Left cardiac atrium (tissue), 4 donors: Measurements from ENCODE around the gene ADTRP. TPM values are rescaled to one million over a fixed set of nuclear protein-coding genes. Genes with fewer than 3 reads are reported as not detected.

Source experiments
- ATAC-seq, 2 donors: fragments of 200-7000 bp; cut with Tn5 transposase; one replicate each; pipeline ENCODE4 v1.9.1; 2020; ENCODE audit warnings: mild to moderate bottlenecking in 2 of 2, moderate library complexity in 2 of 2
- DNase-seq: peaks from one replicate; pipeline ENCODE4 v3.0.0-alpha.2; 2020
- intact Hi-C, 2 donors: fragments of 100-400 bp; cut with DNase I; formaldehyde crosslinking; loops; one replicate each; pipeline versions ENCODE4 v1.14.1 to v1.15.1; 2022 to 2023
- total RNA-seq, 2 donors: library from RNA; stranded (reverse); fragmentation: NEBNext Ultra II Directional; extraction: Animal tissue kit (Norgen Biotek cat#: 25700); gene quantifications; one replicate each; pipeline ENCODE4 v1.2.1, GENCODE V29; 2021
- donor health status: DM: no; HTN: yes; CAD: no.
- donor health status: DM: no; HTN: yes; CAD: no; lungs with severe emphysema.
- donor health status: DM: yes; HTN: yes; CAD: no.
- donor health status: Dilated cardiomyopathy.

Gene ADTRP
- total RNA-seq, 2 donors from 2014 or later: 0.18 to 0.21 TPM

- ATAC-seq: peak in 1 of 2 donors; percentile 6
- intact Hi-C loops: no loop called here
Observed at GRCh38 chr6:11763460-11764249, 14.9 kb downstream of the ADTRP start.

GRCh38 chr6:11762794-11763459, 15.7 kb downstream of the ADTRP start:
- DNase-seq: no peak
- peak; percentile 26 to 36 for ATAC-seq
- intact Hi-C loops: no loop called here

More at GRCh38 chr6:11763460-11764249, 14.9 kb downstream of the ADTRP start:
- no peak for DNase-seq

- no peak for DNase-seq
- intact Hi-C loops: no loop called here
- no peak for ATAC-seq
Observed at GRCh38 chr6:11761744-11762620, 16.6 kb downstream of the ADTRP start.

- DNase-seq (no peak), ATAC-seq (peak in 1 of 2 donors; percentile 13)
- intact Hi-C loops: no loop called here
Observed at GRCh38 chr6:11760015-11760473, 18.6 kb downstream of the ADTRP start.

GRCh38 chr6:11758878-11759277, 19.7 kb downstream of the ADTRP start:
- DNase-seq (no peak), ATAC-seq (no peak)
- intact Hi-C loops: no loop called here

GRCh38 chr6:11756726-11757125, 21.9 kb downstream of the ADTRP start:
- no peak for ATAC-seq
- intact Hi-C loops: no loop called here
- DNase-seq: no peak

- intact Hi-C loops: no loop called here
- no peak for DNase-seq
- ATAC-seq: no peak
Observed at GRCh38 chr6:11756292-11756691, 22.3 kb downstream of the ADTRP start.

GRCh38 chr6:11755725-11756124, 22.9 kb downstream of the ADTRP start:
- no peak for ATAC-seq
- intact Hi-C loops: no loop called here
- DNase-seq: no peak

- ATAC-seq: peak; percentile 54 to 68
- intact Hi-C loops: no loop called here
- DNase-seq: no peak
Observed at GRCh38 chr6:11754625-11755271, 23.9 kb downstream of the ADTRP start.

- ATAC-seq (no peak), DNase-seq (no peak)
- intact Hi-C loops: no loop called here
Observed at GRCh38 chr6:11753798-11754197, 24.8 kb downstream of the ADTRP start.

- intact Hi-C loops: no loop called here
- DNase-seq (no peak), ATAC-seq (no peak)
Observed at GRCh38 chr6:11752360-11752759, 26.2 kb downstream of the ADTRP start.

GRCh38 chr6:11750682-11751081, 27.9 kb downstream of the ADTRP start:
- intact Hi-C loops: no loop called here
- ATAC-seq (no peak), DNase-seq (no peak)

- intact Hi-C loops: no loop called here
- ATAC-seq (no peak), DNase-seq (no peak)
Observed at GRCh38 chr6:11748591-11749210, 29.9 kb downstream of the ADTRP start.

GRCh38 chr6:11747021-11747420, 31.6 kb downstream of the ADTRP start:
- ATAC-seq (no peak), DNase-seq (no peak)
- intact Hi-C loops: no loop called here

GRCh38 chr6:11744753-11745152, 33.9 kb downstream of the ADTRP start:
- ATAC-seq: peak; percentile 93 to 95
- intact Hi-C loops: no loop called here
- peak; percentile 72 for DNase-seq

- intact Hi-C loops: no loop called here
- DNase-seq (no peak), ATAC-seq (no peak)
Observed at GRCh38 chr6:11744101-11744500, 34.5 kb downstream of the ADTRP start.

GRCh38 chr6:11740875-11741274, 37.7 kb downstream of the ADTRP start:
- ATAC-seq (no peak), DNase-seq (no peak)
- intact Hi-C loops: no loop called here

GRCh38 chr6:11738661-11739375, 39.8 kb downstream of the ADTRP start:
- no peak for DNase-seq
- no peak for ATAC-seq
- intact Hi-C loops: no loop called here
